GM13977 (cell line): Measurements from ENCODE around the gene ANAPC15.

ENCODE experiments used
- DNase-seq: peaks from one replicate; pipeline ENCODE4 v3.0.0; 2012; ENCODE audit warnings: low spot score
- in situ Hi-C: fragments of 300-500 bp; cut with MboI; formaldehyde crosslinking; loops from one replicate; pipeline ENCODE4 v1.12.0; 2022; ENCODE audit warnings: low sequenced_read_pairs, low pct_unique_long_range_greater_than_20kb, mixed read lengths, inconsistent platforms; ENCODE audit not compliant: unreplicated experiment
- TF ChIP-seq, protein P1 (sequence below): IDR thresholded peaks from 2 replicates; pipeline ENCODE4 v1.5.1; 2012; ENCODE audit warnings: mild to moderate bottlenecking, control low read depth; ENCODE audit not compliant: insufficient read depth; ENCODE audit errors: extremely low read depth, missing control alignments

ANAPC15 gene

DNA sequence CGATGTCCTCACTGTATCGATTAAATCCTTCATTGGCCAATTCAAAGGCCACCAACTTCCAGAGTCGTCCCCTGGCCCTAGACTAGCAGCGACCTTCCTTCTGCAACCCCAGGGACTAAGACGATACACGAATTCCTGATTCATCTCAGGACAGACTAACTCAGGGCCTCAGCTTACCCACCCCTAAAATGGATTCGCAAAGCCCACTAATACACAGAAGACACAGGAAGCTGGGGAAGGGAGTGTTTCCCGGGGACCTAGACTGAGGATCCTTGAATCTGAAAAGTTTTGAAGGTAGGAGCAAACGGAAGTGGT lies 9.9 kb downstream of the ANAPC15 start:
- DNase-seq, result no peak
- TF ChIP-seq, protein P1, sequence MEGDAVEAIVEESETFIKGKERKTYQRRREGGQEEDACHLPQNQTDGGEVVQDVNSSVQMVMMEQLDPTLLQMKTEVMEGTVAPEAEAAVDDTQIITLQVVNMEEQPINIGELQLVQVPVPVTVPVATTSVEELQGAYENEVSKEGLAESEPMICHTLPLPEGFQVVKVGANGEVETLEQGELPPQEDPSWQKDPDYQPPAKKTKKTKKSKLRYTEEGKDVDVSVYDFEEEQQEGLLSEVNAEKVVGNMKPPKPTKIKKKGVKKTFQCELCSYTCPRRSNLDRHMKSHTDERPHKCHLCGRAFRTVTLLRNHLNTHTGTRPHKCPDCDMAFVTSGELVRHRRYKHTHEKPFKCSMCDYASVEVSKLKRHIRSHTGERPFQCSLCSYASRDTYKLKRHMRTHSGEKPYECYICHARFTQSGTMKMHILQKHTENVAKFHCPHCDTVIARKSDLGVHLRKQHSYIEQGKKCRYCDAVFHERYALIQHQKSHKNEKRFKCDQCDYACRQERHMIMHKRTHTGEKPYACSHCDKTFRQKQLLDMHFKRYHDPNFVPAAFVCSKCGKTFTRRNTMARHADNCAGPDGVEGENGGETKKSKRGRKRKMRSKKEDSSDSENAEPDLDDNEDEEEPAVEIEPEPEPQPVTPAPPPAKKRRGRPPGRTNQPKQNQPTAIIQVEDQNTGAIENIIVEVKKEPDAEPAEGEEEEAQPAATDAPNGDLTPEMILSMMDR, result no peak
- in situ Hi-C loops, result no loop called here

DNA sequence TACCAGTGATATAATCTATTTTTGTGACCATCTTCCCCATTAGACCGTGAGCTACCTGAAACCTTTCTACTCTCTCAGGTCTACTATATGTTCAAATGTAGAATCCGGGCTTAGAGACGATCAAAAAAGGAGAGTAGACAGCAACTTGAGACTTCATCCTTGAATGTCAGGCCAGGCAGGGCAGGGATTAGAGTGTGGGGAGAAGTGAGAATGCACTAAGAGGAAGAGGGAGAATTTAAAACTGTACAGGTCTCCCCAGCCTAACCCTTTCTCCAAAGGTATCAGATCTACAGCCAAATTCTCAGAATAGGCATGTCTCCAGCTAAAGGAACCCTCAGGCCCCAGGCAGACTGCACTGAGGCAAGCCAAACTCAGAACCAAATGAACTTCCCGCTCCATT lies 10.3 kb downstream of the ANAPC15 start:
- no peak for DNase-seq
- in situ Hi-C loops, result no loop called here
- TF ChIP-seq, protein P1, result no peak

GRCh38 chr11:72100462-72100861 lies 12.0 kb downstream of the ANAPC15 start:
- TF ChIP-seq, protein P1, result no peak
- in situ Hi-C loops, result no loop called here
- DNase-seq, result no peak

DNA sequence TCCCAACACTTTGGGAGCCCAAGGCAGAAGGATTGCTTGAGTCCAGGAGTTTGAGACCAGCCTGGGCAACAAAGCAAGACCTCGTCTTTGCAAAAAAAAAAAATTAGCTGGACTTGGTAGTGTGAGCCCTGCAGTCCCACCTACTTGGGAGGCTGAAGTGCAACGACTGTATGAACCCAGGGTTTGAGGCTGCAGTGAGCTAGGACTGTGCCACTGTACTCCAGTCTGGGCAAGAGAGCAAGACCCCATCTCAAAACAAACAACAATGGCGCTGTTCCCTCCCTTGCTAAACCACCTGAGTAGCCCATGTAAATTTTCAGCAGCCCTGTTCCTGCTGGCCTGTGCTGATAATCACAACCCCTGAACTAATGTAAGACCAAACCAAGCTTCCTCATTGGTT lies 12.5 kb downstream of the ANAPC15 start:
- TF ChIP-seq, protein P1, result no peak
- DNase-seq, result no peak
- in situ Hi-C loops, result no loop called here

DNA sequence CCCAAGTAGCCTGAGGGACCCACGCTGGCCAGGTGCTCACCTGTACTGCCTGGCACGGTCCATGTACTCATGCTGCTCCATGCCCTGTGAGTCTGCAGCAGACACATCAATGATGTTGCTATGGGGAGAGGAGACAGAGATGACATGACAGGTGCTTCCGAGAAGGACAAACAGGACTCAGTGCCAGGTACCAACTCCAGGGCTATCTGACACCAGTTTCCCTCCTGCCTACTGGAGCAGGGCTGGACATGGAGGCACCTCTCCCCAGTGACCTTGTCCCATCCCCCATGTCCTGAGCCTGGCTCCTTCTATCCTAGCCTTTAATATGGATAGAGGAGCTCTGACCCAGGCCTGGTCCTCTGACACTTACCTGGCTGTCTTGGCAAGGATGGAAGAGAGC lies 13.8 kb downstream of the ANAPC15 start:
- DNase-seq, result no peak
- in situ Hi-C loops, result no loop called here
- TF ChIP-seq, protein P1, result no peak

DNA sequence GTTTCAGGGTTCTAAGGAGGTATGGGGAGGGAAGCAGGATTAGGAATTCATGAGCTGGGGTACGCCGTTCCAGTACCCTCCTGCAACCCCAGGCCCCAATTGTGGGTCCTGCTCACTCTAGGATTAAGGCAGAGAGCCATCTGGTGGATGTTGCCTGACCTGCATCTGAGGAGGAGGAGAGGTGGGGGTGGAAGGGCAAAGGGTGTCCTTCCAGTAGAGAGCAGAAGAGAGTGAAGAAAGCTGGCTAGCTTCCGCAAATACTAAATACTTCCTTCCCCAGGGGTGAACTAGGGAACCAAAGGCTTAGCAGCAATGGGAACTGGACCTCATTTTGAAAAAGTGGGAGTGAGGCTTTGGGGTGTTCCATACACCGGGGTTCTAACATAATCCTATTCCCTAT lies 21.2 kb downstream of the ANAPC15 start:
- TF ChIP-seq, protein P1, result peak; percentile 91
- in situ Hi-C loops, result no loop called here

More for the DNA sequence above, 21.2 kb downstream of the ANAPC15 start:
- peak; percentile 73 for DNase-seq
